HCT116 (cell line): ENCODE data around the gene PTPRR. TPM values are rescaled to one million over a fixed set of nuclear protein-coding genes. Genes with fewer than 3 reads are reported as not detected.

Experiments used
- ATAC-seq: fragments of 200-7000 bp; cut with Tn5 transposase; 2 replicates; pipeline ENCODE4 v1.9.1; 2020; ENCODE audit warnings: mild to moderate bottlenecking, moderate library complexity
- BruUV-seq: library from RNA; stranded (reverse); fragments of 400-500 nt; replicated peaks from 2 replicates; lab custom pipeline; 2021; lab: Mats Ljungman, UMichigan
- CTCF ChIA-PET: fragments of 300-600 bp; sonication (Branson Sonifier 250); formaldehyde crosslinking; loops from one replicate; lab custom pipeline; 2021; ENCODE audit warnings: antibody characterized with exemption; lab: Charles Lee
- POLR2A ChIA-PET: fragments of 300-600, 350-600 bp; sonication (Branson Sonifier 250); formaldehyde crosslinking; loops from one replicate; lab custom pipeline; 2021; ENCODE audit warnings: antibody characterized with exemption; lab: Charles Lee
- RAD21 ChIA-PET, 2 experiments: fragments of 300-600 bp; sonication (Branson Sonifier 250); formaldehyde crosslinking; loops; one replicate each; lab custom pipeline; 2023; ENCODE audit warnings: low total read pairs in 2 of 2; ENCODE audit not compliant: uncharacterized antibody in 2 of 2, unreplicated experiment in 2 of 2, low non-redundant PET in 1 of 2; lab: Charles Lee
- DNase-seq: peaks from one replicate; pipeline ENCODE4 v3.0.0-alpha.2; 2010; ENCODE audit warnings: low read depth, low spot score
- H2AFZ ChIP-seq: fragments of 200-600 bp; shearing (Covaris generic), sonication (generic); 2 replicates; pipeline ENCODE4 v1.6.1; 2017; ENCODE audit warnings: low read depth, mixed run types, mixed read lengths, antibody characterized with exemption, low read length; ENCODE audit not compliant: poor library complexity, severe bottlenecking
- H3K27ac ChIP-seq: 2 replicates; pipeline ENCODE4 v1.5.1; 2012; ENCODE audit warnings: low read depth, low read length
- H3K27me3 ChIP-seq: fragments of 200-600 bp; sonication (generic); 2 replicates; pipeline ENCODE4 v1.6.1; 2016; ENCODE audit warnings: mixed run types, low read length, mixed read lengths; ENCODE audit not compliant: insufficient read depth
- H3K36me3 ChIP-seq, 2 experiments: fragments of 200-500 bp in 1 of 2; fragments of 200-600 bp in 1 of 2; sonication (Bioruptor generic) in 1 of 2; sonication (generic) in 1 of 2; 2 replicates each; pipeline versions ENCODE4 v1.5.1 to v1.6.1; 2014 to 2016; ENCODE audit warnings: low read length in 2 of 2, inconsistent platforms in 1 of 2, mixed read lengths in 1 of 2, mixed run types in 1 of 2; ENCODE audit not compliant: insufficient read depth in 2 of 2, control insufficient read depth in 1 of 2
- H3K4me1 ChIP-seq, 2 experiments: fragments of 200-600 bp in 1 of 2; sonication (generic) in 1 of 2; 2 replicates each; pipeline versions ENCODE4 v1.5.1 to v1.6.1; 2012 to 2017; ENCODE audit warnings: low read length in 2 of 2, inconsistent platforms in 1 of 2, mild to moderate bottlenecking in 1 of 2, mixed read lengths in 1 of 2, mixed run types in 1 of 2, moderate library complexity in 1 of 2; ENCODE audit not compliant: insufficient read depth in 2 of 2, control insufficient read depth in 1 of 2
- H3K4me2 ChIP-seq: fragments of 200-600 bp; sonication (generic); 2 replicates; pipeline ENCODE4 v1.6.1; 2017; ENCODE audit warnings: mixed run types, low read length, mixed read lengths
- H3K4me3 ChIP-seq, 2 experiments: fragments of 200-600 bp in 1 of 2; sonication (generic) in 1 of 2; replicated peaks in 1 of 2; 2 replicates each; pipeline ENCODE4 v1.5.1; 2011 to 2016; ENCODE audit warnings: low read length in 2 of 2, control low read depth in 1 of 2, low read depth in 1 of 2, mild to moderate bottlenecking in 1 of 2, mixed read lengths in 1 of 2, mixed run types in 1 of 2
- H3K79me2 ChIP-seq: fragments of 200-600 bp; sonication (generic); 2 replicates; pipeline ENCODE4 v1.6.1; 2017; ENCODE audit warnings: mild to moderate bottlenecking, mixed run types, low read length, moderate library complexity, mixed read lengths; ENCODE audit not compliant: insufficient read depth
- H3K9ac ChIP-seq: fragments of 200-600 bp; sonication (generic); 2 replicates; pipeline ENCODE4 v1.6.1; 2016; ENCODE audit warnings: low read length, mixed read lengths
- H3K9me2 ChIP-seq: fragments of 200-600 bp; sonication (generic), shearing (Covaris generic); 2 replicates; pipeline ENCODE4 v1.6.1; 2017; ENCODE audit warnings: mixed run types, mild to moderate bottlenecking, moderate library complexity; ENCODE audit not compliant: insufficient read depth
- H3K9me3 ChIP-seq, 2 experiments: fragments of 200-500 bp in 1 of 2; fragments of 200-600 bp in 1 of 2; sonication (Bioruptor generic) in 1 of 2; sonication (generic) in 1 of 2; 2 replicates each; pipeline ENCODE4 v1.6.1; 2014 to 2017; ENCODE audit warnings: low read length in 2 of 2, mixed read lengths in 2 of 2, inconsistent platforms in 1 of 2, low read depth in 1 of 2, mild to moderate bottlenecking in 1 of 2, mixed run types in 1 of 2, moderate library complexity in 1 of 2; ENCODE audit not compliant: control insufficient read depth in 1 of 2, insufficient read depth in 1 of 2
- H4K20me1 ChIP-seq: fragments of 200-600 bp; sonication (generic), shearing (Covaris generic); 2 replicates; pipeline ENCODE4 v1.6.1; 2017; ENCODE audit warnings: mixed run types, mild to moderate bottlenecking, moderate library complexity; ENCODE audit not compliant: insufficient read depth
- CBX3 ChIP-seq: IDR thresholded peaks from 2 replicates; pipeline ENCODE4 v1.6.1; 2012; ENCODE audit warnings: low read depth
- CEBPB ChIP-seq: IDR thresholded peaks from 2 replicates; pipeline ENCODE4 v1.6.1; 2012; ENCODE audit warnings: low read depth
- EGR1 ChIP-seq: IDR thresholded peaks from 2 replicates; pipeline ENCODE4 v1.6.1; 2012; ENCODE audit warnings: low read depth
- EZH2 ChIP-seq: fragments of 200-600 bp; sonication (generic); IDR thresholded peaks from 2 replicates; pipeline ENCODE4 v1.6.1; 2017; ENCODE audit warnings: antibody characterized with exemption, mixed run types
- RAD21 ChIP-seq: IDR thresholded peaks from 2 replicates; pipeline ENCODE4 v1.6.1; 2012; ENCODE audit warnings: low read depth, mild to moderate bottlenecking
- SIN3A ChIP-seq: IDR thresholded peaks from 2 replicates; pipeline ENCODE4 v1.6.1; 2012; ENCODE audit warnings: low read depth
- SP1 ChIP-seq: IDR thresholded peaks from 2 replicates; pipeline ENCODE4 v1.6.1; 2012; ENCODE audit warnings: low read depth
- SRF ChIP-seq: IDR thresholded peaks from 2 replicates; pipeline ENCODE4 v1.6.1; 2012; ENCODE audit warnings: low read depth
- TCF7L2 ChIP-seq: IDR thresholded peaks from 2 replicates; pipeline ENCODE4 v1.7.0; 2011; ENCODE audit warnings: borderline replicate concordance, inconsistent platforms; ENCODE audit not compliant: insufficient read depth, insufficient read length; ENCODE audit errors: extremely low read depth
- YY1 ChIP-seq: IDR thresholded peaks from 2 replicates; pipeline ENCODE4 v1.6.1; 2011; ENCODE audit warnings: low read length, low read depth, moderate library complexity, mild to moderate bottlenecking; ENCODE audit not compliant: insufficient replicate concordance; ENCODE audit errors: extremely low read depth
- ZNF274 ChIP-seq: fragments of 200-500 bp; sonication (Bioruptor generic); IDR thresholded peaks from 2 replicates; pipeline ENCODE4 v1.6.1; 2014; ENCODE audit warnings: mild to moderate bottlenecking, low read depth, low read length, inconsistent platforms
- intact Hi-C: fragments of 100-400 bp; cut with micrococcal nuclease; formaldehyde crosslinking; loops from 2 replicates; pipeline ENCODE4 v1.10.0; 2022
- total RNA-seq: library from RNA; stranded (reverse); gene quantifications from one replicate; pipeline ENCODE4 v1.2.1, GENCODE V29; 2021; ENCODE audit not compliant: unreplicated experiment
- TF ChIP-seq, protein P1 (sequence below), 3 experiments: fragments of 200-600 bp in 1 of 3; sonication (generic) in 1 of 3; IDR thresholded peaks in 2 of 3; conservative IDR thresholded peaks in 1 of 3; 2 replicates each; pipeline ENCODE4 v1.5.1; 2012 to 2017; ENCODE audit warnings: low read depth in 2 of 3, low read length in 2 of 3, antibody characterized with exemption in 1 of 3, borderline replicate concordance in 1 of 3, control low read depth in 1 of 3, mild to moderate bottlenecking in 1 of 3, mixed read lengths in 1 of 3, mixed run types in 1 of 3, moderate library complexity in 1 of 3; ENCODE audit not compliant: insufficient read depth in 1 of 3
- TF ChIP-seq, protein P2 (sequence below): IDR thresholded peaks from 2 replicates; pipeline ENCODE4 v1.6.1; 2012; ENCODE audit warnings: low read depth

The PTPRR gene
- total RNA-seq, 1 experiment from 2014 or later = 0.27 TPM

- peak overlapping the region; percentile 26 for H3K4me2 ChIP-seq
- no peak overlapping the region for H3K9ac ChIP-seq
- H3K9me3 ChIP-seq = no peaks in the 10 kb centered on the region
- ChIA-PET POLR2A (interaction anchor here (1.3 kb wide), 1 partner anchor 9 kb away, joined by 3 read pairs; no protein-coding TSS in a partner anchor), CTCF (interaction anchor here (1.3 kb wide), 1 partner anchor 23 kb away, joined by 4 read pairs; no protein-coding TSS in a partner anchor), RAD21 (interaction anchor here in 1 of 2 experiments (0.6 kb wide), 1 partner anchor 245 kb away, joined by 7 read pairs; no protein-coding TSS in a partner anchor)
- no peak for DNase-seq
- no peaks in the 10 kb centered on the region for H4K20me1 ChIP-seq
- 0 out of 2 replicates have a peak, but pooled peaks have one; percentile 30 for ATAC-seq
- no peak overlapping the region for H3K27ac ChIP-seq
- TF ChIP-seq, protein P1, sequence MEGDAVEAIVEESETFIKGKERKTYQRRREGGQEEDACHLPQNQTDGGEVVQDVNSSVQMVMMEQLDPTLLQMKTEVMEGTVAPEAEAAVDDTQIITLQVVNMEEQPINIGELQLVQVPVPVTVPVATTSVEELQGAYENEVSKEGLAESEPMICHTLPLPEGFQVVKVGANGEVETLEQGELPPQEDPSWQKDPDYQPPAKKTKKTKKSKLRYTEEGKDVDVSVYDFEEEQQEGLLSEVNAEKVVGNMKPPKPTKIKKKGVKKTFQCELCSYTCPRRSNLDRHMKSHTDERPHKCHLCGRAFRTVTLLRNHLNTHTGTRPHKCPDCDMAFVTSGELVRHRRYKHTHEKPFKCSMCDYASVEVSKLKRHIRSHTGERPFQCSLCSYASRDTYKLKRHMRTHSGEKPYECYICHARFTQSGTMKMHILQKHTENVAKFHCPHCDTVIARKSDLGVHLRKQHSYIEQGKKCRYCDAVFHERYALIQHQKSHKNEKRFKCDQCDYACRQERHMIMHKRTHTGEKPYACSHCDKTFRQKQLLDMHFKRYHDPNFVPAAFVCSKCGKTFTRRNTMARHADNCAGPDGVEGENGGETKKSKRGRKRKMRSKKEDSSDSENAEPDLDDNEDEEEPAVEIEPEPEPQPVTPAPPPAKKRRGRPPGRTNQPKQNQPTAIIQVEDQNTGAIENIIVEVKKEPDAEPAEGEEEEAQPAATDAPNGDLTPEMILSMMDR (IDR thresholded peaks at IDR 0.05 in 2 of 3, conservative IDR thresholded peaks at IDR 0.05 in 1 of 3; ENCODE audit: borderline replicate concordance in 1 of 3, insufficient read depth in 1 of 3, low read depth in 2 of 3, low read length in 2 of 3) = no peak
- TF ChIP-seq SRF (no peak), EGR1 (no peak), ZNF274 (no peak), EZH2 (no peak), YY1 (no peak), SP1 (no peak), CBX3 (no peak), RAD21 (no peak), SIN3A (no peak), TCF7L2 (no peak), CEBPB (no peak)
- TF ChIP-seq, protein P2, sequence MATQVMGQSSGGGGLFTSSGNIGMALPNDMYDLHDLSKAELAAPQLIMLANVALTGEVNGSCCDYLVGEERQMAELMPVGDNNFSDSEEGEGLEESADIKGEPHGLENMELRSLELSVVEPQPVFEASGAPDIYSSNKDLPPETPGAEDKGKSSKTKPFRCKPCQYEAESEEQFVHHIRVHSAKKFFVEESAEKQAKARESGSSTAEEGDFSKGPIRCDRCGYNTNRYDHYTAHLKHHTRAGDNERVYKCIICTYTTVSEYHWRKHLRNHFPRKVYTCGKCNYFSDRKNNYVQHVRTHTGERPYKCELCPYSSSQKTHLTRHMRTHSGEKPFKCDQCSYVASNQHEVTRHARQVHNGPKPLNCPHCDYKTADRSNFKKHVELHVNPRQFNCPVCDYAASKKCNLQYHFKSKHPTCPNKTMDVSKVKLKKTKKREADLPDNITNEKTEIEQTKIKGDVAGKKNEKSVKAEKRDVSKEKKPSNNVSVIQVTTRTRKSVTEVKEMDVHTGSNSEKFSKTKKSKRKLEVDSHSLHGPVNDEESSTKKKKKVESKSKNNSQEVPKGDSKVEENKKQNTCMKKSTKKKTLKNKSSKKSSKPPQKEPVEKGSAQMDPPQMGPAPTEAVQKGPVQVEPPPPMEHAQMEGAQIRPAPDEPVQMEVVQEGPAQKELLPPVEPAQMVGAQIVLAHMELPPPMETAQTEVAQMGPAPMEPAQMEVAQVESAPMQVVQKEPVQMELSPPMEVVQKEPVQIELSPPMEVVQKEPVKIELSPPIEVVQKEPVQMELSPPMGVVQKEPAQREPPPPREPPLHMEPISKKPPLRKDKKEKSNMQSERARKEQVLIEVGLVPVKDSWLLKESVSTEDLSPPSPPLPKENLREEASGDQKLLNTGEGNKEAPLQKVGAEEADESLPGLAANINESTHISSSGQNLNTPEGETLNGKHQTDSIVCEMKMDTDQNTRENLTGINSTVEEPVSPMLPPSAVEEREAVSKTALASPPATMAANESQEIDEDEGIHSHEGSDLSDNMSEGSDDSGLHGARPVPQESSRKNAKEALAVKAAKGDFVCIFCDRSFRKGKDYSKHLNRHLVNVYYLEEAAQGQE = no peak
- TF ChIP-seq, all 23 proteins: peak for 0
- Histone ChIP-seq H3K9me2 (no peaks in the 10 kb centered on the region), H3K27me3 (no peaks in the 10 kb centered on the region), H2AFZ (peak overlapping the region; percentile 2), H3K79me2 (no peaks in the 10 kb centered on the region), H3K36me3 (no peaks in the 10 kb centered on the region), H3K4me3 (no peak overlapping the region), H3K4me1 (peaks cover 8 to 22% of the 10 kb centered on the region in 2 experiments)
- BruUV-seq = no TSS peak
- intact Hi-C loops = no loop called here
Observed at GRCh38 chr12:70756791-70757190, 163.7 kb downstream of the PTPRR start.
